Loucy (cell line): ENCODE measurements around the gene TRAPPC12.

ENCODE experiments used
- CTCF ChIP-seq: fragments of 200-600 bp; sonication (generic); conservative IDR thresholded peaks from 2 replicates; pipeline ENCODE4 v1.5.1; 2014; ENCODE audit warnings: mild to moderate bottlenecking, antibody characterized with exemption, low read length
- EZH2phosphoT487 ChIP-seq: fragments of 200-600 bp; IDR thresholded peaks from 2 replicates; pipeline ENCODE4 v1.6.1; 2018; ENCODE audit warnings: antibody characterized with exemption, mild to moderate bottlenecking, moderate library complexity, borderline replicate concordance

- TF ChIP-seq EZH2phosphoT487, result no peak
- no peak for TF ChIP-seq CTCF
Measured at GRCh38 chr2:3478846-3479385, 99.4 kb downstream of the TRAPPC12 start.
